Lower leg skin (tissue), 4 donors: Measurements from ENCODE around the gene C17orf58. TPM values are rescaled to one million over a fixed set of nuclear protein-coding genes. Genes with fewer than 3 reads are reported as not detected.
A peak's percentile ranks its signal among the peaks of the same experiment; 100 is the strongest.
"Not testable (repeated sequence)": the region's sequence is repeated elsewhere in the genome, so short reads cannot be mapped to it uniquely, and the experiment has no call there.

Experiments
- DNase-seq, 2 donors: peaks; one replicate each; pipeline ENCODE4 v3.0.0-alpha.2; 2019; ENCODE audit warnings: low spot score in 2 of 2
- H3K4me3 ChIP-seq: fragments of 200-600 bp; sonication (generic); 2 replicates; pipeline ENCODE4 v1.5.1; 2017; ENCODE audit warnings: mild to moderate bottlenecking, low read depth; ENCODE audit not compliant: poor library complexity, severe bottlenecking
- POLR2A ChIP-seq, 2 donors: fragments of 450-650 bp; IDR thresholded peaks; one replicate each; pipeline ENCODE4 v1.6.1; 2016 to 2017; ENCODE audit warnings: antibody characterized with exemption in 2 of 2, mild to moderate bottlenecking in 1 of 2, moderate library complexity in 1 of 2
- WGBS, 2 donors: methylation state at CpG; one replicate each; pipeline ENCODE4 v1.1.5; 2018; 5-methylcytosine and 5-hydroxymethylcytosine counted together
- intact Hi-C: fragments of 100-400 bp; cut with DNase I; formaldehyde crosslinking; loops from one replicate; pipeline ENCODE4 v1.15.0; 2023; ENCODE audit warnings: low total_unique reads
- total RNA-seq, 4 donors: library from RNA; depleted of rRNA; stranded (reverse); fragments of >200 nt; gene quantifications; one replicate each; pipeline ENCODE4 v1.1.0, GENCODE V29; 2016
- TF ChIP-seq, protein P1 (sequence below), 3 donors: fragments of 450-650 bp; IDR thresholded peaks; one replicate each; pipeline ENCODE4 v1.5.1; 2016; ENCODE audit warnings: antibody characterized with exemption in 3 of 3, mild to moderate bottlenecking in 3 of 3, moderate library complexity in 2 of 3

Gene C17orf58
- total RNA-seq, 4 donors from 2014 or later, result 4.8 to 9.8 (median 6.8) TPM

DNA sequence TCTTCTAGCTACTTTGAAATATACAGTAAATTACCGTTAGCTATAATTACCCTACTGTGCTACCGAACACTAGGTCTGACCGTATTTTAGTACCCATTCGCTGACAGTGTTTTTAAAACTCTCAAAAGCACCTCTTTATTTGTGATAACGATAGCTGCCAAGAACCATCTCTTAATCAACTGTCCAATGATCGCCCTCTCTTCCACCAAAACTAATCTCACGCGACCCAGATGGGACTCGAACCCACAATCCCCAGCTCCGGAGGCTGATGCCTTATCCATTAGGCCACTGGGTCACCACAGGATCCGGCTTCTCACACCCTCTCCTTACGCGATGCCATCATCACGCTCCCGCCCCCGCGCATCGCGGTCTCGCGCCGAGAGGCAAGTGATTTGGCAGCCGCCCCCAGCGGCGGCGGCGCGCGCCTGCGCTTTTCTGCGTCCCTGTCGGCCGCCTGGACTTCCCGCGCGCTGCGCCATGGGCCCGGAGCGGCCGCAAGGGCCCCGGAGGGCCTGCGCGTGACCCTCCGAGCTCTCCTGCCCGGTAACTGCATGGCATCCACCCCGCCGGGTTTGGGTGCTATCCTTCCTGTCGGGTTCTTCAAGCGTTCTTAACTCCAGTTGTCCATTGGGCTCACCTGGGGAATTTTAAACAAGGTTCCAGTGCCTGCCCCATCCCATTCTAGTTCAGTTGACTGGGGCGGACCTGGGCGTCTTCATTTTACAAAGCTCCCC is 23.6 kb upstream of the C17orf58 start:
- TF ChIP-seq POLR2A (IDR thresholded peaks at IDR 0.05), result no peak
- TF ChIP-seq, protein P1, sequence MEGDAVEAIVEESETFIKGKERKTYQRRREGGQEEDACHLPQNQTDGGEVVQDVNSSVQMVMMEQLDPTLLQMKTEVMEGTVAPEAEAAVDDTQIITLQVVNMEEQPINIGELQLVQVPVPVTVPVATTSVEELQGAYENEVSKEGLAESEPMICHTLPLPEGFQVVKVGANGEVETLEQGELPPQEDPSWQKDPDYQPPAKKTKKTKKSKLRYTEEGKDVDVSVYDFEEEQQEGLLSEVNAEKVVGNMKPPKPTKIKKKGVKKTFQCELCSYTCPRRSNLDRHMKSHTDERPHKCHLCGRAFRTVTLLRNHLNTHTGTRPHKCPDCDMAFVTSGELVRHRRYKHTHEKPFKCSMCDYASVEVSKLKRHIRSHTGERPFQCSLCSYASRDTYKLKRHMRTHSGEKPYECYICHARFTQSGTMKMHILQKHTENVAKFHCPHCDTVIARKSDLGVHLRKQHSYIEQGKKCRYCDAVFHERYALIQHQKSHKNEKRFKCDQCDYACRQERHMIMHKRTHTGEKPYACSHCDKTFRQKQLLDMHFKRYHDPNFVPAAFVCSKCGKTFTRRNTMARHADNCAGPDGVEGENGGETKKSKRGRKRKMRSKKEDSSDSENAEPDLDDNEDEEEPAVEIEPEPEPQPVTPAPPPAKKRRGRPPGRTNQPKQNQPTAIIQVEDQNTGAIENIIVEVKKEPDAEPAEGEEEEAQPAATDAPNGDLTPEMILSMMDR (IDR thresholded peaks at IDR 0.05), result peak in 1 of 3 donors; percentile 85
- DNase-seq, result peak; percentile 96 to 100
- 0 to 1% methylated on average over 27 to 44 of the region's 51 CpGs for WGBS, 2 donors
- intact Hi-C loops, result no loop called here
- peak overlapping the region; percentile 32 for H3K4me3 ChIP-seq

DNA sequence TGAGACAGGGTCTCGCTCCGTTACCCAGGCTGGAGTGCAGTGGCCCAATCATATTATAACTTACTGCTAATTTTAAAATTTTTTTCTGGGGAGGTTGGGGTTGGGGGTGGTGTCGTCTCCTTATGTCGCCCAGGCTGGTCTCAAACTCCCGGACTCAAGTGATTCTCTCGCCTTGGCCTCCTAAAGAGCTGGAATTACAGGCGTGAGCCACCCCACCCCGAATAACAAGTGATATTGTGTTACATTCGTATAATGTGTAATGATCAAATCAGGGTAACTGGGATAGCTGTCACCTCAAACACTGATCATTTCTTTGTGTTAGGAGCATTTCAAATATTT is 23.0 kb upstream of the C17orf58 start:
- WGBS, 2 donors, result 66 to 73% methylated on average over 9 of the region's 9 CpGs
- intact Hi-C loops, result no loop called here
- no peak overlapping the region for H3K4me3 ChIP-seq

DNA sequence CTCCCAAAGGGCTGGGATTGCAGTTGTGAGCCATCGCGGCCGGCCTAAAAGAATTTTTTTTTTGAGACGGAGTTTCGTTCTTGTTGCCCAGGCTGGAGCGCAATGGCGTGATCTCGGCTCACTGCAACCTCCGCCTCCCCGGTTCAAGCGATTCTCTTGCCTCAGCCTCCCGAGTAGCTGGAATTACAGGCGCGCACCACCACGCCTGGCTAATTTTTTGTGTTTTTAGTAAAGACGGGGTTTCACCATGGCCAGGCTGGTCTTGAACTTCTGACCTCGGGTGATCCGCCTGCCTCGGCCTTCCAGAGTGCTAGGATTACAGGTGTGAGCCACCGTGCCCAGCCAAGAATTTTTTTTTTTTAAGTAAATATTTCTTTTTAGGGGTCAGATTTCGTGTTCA is 22.2 kb upstream of the C17orf58 start:
- intact Hi-C loops, H3K4me3 ChIP-seq, DNase-seq: not testable (repeated sequence)
- WGBS, 2 donors, result 94 to 96% methylated on average over 21 of the region's 21 CpGs

More for the DNA sequence above, 23.0 kb upstream of the C17orf58 start:
- no peak for DNase-seq
- TF ChIP-seq POLR2A (IDR thresholded peaks at IDR 0.05), result no peak
- TF ChIP-seq, protein P1 (IDR thresholded peaks at IDR 0.05), result no peak

DNA sequence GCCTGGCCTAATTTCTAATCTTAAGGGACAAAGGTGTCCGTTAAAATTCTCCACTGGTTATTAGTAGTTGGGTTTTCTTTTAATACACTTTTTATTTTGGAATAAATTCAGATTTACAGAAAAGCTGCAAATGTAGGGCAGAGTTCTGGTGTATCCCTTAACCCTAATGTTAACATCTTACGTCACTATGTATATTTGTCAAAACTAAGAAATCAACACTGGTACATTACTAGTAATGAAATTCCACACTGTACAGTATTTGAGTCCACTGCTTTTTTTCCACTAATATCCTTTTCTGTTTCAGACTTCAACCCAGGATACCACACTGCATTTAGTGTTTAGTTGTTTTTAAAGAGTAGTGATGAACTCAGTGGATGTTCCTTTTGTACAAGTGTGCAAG is 20.6 kb upstream of the C17orf58 start:
- 96 to 97% methylated on average over 2 of the region's 2 CpGs for WGBS, 2 donors
- intact Hi-C loops, result no loop called here
- TF ChIP-seq, protein P1 (IDR thresholded peaks at IDR 0.05), result no peak
- no peak for TF ChIP-seq POLR2A (IDR thresholded peaks at IDR 0.05)
- H3K4me3 ChIP-seq, result no peak overlapping the region
- no peak for DNase-seq

DNA sequence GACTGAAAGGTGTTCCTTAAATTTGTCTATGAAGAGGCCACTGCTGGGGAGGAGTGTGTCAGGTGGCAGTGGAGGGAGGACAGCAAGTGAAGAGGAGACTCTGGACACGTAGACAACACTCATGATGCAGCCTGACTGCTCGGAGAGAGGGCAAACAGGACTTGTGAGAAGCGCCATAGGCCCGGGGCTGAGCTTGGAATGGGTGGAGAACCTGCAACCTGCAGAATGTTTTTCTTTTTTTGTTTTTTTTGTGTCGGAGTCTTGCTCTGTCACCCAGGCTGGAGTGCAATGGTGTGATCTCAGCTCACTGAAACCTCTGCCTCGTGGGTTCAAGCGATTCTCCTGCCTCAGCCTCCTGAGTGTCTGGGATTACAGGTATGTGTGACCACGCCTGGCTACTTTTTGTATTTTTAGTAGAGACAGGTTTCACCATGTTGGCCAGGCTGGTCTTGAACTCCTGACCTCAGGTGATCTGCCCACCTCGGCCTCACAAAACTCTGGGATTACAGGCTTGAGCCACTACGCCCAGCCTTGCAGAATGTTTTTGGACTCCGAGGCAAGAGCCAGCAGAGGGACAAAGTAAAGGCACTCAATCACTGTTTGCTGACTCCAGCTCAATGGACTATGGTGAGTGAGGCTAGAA is 18.9 kb upstream of the C17orf58 start:
- 83% methylated on average over 11 of the region's 11 CpGs for WGBS, 2 donors
- DNase-seq, result no peak
- TF ChIP-seq, protein P1 (IDR thresholded peaks at IDR 0.05), result no peak
- intact Hi-C loops, result no loop called here
- H3K4me3 ChIP-seq, result no peak overlapping the region

DNA sequence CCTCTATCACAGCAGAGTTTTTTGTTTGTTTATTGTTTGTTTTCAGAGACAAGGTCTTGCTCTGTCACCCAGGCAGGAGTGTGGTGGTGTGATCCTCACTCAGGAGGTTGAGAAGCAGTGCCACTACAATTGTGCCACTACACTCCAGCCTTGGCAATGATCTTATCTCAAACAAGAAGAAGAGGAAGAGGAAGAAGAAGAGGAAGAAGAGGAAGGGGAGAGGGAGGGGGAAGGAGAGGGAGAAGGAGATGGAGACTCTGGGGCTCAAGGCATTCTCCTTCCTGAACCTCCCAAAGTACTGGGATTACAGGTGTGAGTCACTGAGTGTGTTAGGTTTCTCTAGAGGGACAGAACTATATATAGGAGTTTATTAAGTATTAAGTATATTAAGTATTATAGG is 17.1 kb upstream of the C17orf58 start:
- no peak overlapping the region for H3K4me3 ChIP-seq
- intact Hi-C loops, result no loop called here
- DNase-seq, result no peak
- TF ChIP-seq POLR2A (IDR thresholded peaks at IDR 0.05), result no peak
- TF ChIP-seq, protein P1 (IDR thresholded peaks at IDR 0.05), result no peak
